NCI-H226 (cell line): Measurements from ENCODE around the gene KCNMA1.
"Not testable (repeated sequence)": the region's sequence is repeated elsewhere in the genome, so short reads cannot be mapped to it uniquely, and the experiment has no call there.

Experiments used
- DNase-seq: peaks from one replicate; pipeline ENCODE4 v3.0.0-alpha.2; 2015

KCNMA1 gene

DNA sequence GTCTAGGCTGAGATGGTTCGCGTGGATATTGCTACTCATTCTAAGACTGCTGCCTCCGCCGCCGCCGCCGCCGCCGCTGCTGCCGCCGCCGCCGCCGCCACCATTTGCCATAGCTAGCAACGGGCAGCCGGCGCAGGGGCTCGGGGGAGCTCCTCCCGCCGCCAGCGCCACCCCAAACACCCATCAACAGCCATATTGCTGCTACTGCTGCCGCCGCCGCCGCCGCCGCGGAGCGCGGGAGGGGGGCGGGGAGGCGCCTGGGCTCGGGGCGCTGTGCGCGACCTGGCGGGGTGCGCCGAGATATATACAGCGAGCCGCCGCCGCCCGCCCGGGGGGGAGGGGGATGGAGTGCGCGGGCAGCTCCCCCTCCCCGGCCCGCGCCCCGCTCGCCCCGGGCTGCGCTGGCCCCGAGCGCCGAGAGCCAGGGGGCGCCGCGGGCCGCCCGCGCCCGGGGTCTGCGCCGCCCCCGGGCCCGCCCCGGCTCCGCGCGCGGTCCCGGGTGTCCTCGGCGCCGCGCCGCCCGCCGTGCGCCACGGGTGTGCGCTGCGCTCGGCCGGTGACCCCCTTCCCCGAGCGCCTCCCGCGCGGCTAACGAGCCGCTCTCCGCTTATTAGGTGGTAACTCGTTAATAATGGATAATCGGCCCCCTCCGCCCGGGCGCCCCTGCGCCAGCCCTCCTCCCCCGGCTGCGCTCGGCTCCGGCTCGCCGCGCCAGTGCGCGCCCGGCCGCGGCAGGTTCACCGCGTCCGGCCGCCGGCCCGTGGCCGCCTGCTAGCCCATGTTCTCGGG is at the start of gene KCNMA1:
TSS of gene KCNMA1 (minus strand) at position 277 of the 789 bp plus-strand sequence.
- DNase-seq, result peak; percentile 63

DNA sequence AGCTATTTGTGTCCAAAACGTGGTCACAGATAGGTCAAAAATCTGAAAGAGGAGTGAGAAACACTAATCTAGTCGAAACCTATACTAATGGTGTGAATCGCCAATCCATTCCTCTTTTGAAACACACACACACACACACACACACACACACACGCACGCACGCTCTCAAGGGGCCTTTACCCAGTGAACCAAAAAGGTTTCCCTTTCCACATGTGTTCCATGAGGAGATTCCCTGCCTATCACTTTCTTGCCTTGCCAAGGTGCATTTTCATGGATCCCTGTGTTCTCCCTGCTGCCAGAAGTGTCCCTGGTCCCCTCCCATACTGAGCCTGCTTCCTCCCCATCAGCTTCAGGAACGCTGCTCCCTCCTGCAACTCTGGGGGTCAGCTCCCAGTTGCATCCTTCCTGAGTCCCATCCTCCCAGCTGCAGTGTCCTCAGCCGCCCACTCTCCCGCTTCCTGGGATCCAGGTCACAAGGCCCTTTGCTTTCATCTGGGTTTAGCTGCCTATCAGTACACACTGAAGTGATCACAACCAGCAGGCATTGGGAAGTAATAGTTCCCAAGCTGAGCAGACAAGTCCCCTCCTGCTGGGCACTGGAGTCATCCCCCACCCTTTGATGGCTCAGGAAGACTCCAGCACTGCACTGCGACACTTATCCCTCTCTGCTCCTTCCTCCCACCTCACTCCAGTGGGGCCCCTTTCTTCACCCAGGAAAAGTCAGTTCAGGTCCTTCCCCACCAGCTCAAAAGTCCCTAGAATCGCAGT is 49.2 kb upstream of the KCNMA1 start:
- DNase-seq, result no peak

- DNase-seq, result no peak
Observed at GRCh38 chr10:77686096-77686495, 48.5 kb upstream of the KCNMA1 start.

- DNase-seq, result no peak
Observed at GRCh38 chr10:77685432-77685831, 47.8 kb upstream of the KCNMA1 start.

DNA sequence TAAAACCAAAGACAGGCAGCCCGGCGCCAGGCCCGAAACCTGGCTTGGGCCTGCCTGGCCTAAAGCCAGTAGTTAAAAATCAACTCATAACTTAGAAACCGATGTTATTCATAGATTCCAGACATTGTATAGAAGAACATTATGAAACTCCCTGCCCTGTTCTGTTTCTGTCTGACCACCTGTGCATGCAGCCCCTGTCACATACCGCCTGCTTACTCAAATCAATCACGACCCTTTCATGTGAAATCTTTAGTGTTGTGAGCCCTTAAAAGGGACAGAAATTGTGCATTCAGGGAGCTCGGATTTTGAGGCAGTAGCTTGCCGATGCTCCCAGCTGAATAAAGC is 45.5 kb upstream of the KCNMA1 start:
- not testable (repeated sequence) for DNase-seq

DNA sequence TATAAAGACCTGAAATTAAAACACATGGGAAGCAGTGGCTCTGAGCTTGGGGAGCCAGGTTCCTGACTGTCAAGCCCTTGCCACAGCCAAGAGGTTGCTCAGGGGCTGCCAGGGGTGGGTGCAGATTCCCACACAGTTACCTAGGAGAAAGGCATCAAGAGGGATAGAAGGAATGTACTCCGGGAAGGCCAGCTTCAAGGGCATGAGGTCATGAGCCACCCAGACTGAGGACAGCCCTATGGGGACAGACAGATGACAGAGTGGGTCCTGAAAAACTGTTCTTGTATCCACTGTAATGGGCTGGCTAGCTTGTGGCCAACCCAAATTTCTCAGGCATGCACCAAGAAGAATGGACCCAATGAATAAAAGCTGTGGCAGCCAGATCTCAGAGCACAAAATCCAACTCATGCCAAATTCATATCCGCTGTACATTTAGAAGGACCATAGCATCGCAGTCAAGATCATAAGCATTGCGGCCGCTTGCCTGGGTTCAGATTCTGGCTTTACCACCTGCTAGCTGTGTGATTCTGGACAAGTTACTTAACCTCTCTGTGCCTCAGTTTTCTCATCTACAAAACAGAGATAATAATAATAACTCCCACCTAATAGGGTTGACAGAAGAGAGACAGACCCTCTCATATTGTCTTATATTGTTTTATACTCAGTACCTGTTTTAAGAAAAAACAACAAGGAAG is 44.9 kb upstream of the KCNMA1 start:
- DNase-seq, result no peak

GRCh38 chr10:77681839-77682238 is 44.2 kb upstream of the KCNMA1 start:
- no peak for DNase-seq

GRCh38 chr10:77680811-77681210 is 43.2 kb upstream of the KCNMA1 start:
- no peak for DNase-seq

DNA sequence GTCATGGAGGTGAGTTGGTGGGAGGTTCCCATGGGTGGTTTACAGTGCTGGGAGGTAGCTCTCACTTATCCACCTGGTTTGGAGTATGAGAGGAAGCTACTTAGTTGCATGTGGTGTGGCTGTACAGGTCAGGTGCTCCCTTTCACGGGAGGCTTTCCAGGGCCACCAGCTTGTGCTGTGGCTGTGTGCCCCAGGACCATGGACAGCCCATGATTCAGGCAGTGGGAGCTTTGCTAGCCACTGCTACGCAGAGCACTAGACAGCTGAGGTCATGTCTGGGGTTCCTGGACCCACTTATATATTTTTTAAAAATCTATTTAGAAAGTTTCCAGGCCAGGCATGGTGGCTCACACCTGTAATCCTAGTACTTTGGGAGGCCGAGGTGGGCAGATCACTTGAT is 42.5 kb upstream of the KCNMA1 start:
- no peak for DNase-seq

- no peak for DNase-seq
Observed at GRCh38 chr10:77679217-77679616, 41.6 kb upstream of the KCNMA1 start.

DNA sequence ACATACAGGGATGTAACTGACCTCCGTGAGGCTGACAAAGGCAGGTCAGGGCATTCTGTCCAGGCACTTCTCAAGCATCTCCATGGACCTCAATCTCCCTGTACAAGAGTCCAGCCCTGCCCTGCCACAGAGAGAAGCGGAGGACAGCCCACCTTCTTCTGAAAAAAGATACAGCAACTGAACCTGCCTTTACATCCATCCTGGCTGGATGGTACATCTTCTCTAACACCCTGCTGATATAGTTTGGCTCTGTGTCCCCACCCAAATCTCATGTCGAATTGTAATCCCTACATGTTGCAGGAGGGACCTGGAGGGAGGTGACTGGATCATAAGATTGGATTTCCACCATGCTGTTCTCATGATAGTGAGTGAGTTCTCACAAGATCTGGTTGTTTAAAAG is 40.5 kb upstream of the KCNMA1 start:
- DNase-seq, result no peak

GRCh38 chr10:77675347-77675746 is 37.7 kb upstream of the KCNMA1 start:
- no peak for DNase-seq

DNA sequence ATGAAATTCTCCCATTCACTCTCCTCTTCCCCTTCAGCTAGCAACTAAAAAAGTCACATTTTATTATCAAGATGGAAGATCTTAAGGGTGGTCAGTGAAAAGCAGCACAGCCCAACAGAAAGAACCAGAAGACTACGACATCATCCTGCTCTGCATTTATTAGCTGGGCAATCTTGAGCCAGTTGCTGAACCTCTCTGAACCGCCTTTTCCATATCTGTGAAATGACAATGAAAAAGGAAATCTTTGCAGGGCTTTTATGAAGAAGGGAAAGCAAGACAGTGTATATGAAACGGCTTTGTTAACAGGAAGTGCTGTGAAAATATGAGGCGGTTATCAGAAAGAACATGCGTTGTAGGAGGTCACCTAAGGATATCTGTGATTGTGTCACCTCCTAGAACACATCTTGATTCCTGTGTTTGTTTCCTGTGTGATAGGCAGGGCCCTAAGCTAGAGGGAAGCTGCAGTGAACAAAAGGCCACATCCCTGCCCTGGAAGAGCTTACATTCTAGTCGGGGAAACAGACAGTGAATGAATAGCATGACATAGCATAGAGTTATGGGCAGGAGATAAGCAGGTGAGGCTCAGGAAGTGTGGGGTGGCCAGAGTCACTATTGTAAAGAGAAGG is 36.0 kb upstream of the KCNMA1 start:
- no peak for DNase-seq

GRCh38 chr10:77673101-77673500 is 35.5 kb upstream of the KCNMA1 start:
- no peak for DNase-seq

DNA sequence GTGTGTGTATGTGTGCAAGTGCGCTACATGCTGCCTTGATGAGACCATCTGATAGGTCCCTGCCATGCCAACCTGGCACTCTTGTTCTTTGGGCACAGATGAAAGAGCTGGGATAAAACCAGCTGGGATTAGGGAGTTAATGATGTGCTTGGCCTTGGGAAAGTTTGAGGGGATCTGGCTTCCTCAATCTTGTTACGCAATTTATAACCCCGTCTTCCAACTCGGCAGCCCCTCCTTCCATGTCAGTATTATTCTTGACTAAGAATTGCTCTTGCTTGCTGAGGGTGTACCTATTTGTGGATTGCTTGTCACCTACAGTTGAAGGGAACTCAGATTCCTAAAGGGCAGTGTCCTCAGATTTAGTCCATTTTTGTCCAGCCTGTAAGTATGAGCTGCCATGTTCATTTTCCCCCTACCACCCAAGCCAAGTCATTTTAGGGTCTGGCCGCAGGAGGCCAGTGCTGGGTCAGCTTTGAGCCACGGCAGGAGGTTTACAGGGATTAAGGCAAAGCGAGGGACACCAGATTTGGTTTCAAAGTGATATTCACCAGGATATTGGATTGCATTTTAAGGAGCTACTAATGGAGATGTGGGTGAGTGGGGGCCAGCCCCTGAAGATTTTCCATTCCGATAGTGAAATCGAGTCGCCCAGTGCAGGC is 34.1 kb upstream of the KCNMA1 start:
- DNase-seq, result no peak

GRCh38 chr10:77670817-77671443 is 33.3 kb upstream of the KCNMA1 start:
- DNase-seq, result no peak

DNA sequence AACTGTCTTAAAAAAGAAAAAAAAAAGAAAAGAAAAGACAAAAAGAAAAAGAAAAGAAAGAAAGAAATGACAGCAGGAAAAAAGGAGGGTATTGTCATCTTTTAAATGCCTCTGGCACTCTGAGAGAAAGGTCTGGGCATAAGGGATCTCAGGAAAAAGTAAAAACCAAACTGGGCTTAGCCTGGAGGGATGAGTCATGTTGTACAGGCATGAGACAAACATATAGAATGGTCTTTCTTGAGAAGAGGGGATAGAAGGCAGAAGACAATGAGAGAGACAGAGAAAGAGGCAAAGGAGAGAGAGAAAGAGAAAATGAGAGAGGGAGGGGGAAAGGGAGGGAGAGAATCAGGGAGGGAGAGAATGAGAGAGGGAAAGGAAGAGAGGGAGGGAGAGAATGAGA is 32.3 kb upstream of the KCNMA1 start:
- no peak for DNase-seq

DNA sequence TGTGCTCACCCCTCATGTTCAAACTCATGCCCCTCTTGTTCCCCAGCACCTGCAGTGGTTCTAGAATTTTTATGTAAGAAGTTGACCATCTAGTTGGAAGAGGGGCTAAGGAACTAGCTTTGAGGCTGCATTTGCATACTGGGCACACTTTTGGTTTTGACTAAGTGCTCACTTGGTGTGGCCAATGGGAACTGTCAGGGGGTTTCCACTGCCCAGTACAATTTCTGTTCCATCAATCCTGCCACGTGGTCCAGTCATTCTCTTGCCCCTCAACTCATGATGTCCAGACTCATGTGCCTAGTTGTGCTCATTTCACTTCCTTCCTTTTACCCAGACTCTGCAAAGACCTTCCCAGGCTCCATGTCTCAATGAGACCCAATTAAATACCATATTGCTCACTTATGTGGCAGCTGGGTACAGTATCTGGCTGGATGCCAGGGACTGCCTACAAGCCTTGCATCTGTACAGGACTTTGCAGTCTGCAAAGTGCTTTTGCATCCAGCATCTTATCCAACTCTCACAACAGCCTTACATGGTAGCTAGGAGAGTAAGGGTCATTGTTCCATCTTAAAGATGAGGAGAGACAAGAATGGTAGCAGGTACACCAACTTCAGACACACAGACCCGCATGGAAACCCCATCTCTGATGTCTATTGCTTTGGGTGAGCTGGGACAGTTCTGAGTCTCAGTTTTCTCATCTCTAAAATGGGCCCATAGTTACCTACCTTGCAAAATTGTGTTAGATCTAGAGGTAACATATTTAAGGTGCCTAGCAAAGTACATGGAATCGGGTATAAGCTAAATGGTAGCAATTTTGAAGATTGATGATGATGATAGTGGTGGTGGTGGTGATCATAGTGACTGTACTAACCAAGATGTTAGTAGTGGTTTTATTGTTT is 30.1 kb upstream of the KCNMA1 start:
- no peak for DNase-seq

- DNase-seq, result no peak
Observed at GRCh38 chr10:77666821-77667220, 29.2 kb upstream of the KCNMA1 start.

DNA sequence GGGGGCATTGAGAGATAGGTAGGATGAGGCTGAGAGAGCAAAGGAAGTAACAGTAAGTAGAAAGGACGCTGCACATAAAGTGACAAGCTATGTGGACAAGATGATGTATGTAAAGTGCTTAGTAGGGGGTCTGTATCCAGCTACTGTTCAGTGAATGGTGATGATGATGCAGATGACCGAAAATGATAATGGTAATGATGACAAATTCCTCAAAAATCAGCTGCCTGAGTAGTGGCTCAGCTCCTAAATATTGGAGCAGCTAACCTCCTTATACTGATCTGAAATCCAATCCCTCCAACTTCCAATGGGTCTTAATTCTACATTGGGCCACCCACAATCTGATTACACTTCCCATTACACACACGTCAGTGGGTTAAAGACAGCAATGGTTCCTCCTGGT is 27.1 kb upstream of the KCNMA1 start:
- DNase-seq, result no peak

DNA sequence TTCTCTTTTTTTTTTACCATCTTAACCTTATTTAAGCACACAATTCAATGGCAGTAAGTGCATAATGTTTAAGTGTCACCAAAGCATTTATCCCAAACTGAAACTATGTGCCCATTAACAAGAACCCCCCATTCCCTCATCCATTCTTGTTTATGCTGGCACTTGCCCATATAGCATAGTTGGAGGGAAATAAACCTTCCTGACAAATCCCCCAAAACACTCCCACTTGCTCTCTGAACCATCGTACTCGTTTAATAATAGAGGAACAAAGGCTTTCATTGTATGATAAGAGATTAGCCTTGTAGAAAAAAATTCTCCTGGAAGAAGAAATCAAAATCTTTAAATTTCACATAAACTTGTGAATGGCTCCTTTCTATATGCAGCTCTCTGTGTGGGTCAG is 26.4 kb upstream of the KCNMA1 start:
- no peak for DNase-seq
